A673 (cell line): ENCODE measurements around the gene WWC1. TPM values are rescaled to one million over a fixed set of nuclear protein-coding genes. Genes with fewer than 3 reads are reported as not detected.

Experiments
- BruUV-seq: library from RNA; stranded (reverse); fragments of 400-500 nt; replicated peaks from 2 replicates; lab custom pipeline; 2021; lab: Mats Ljungman, UMichigan
- CTCF ChIA-PET: fragments of 300-600 bp; sonication (Branson Sonifier 250); formaldehyde crosslinking; loops from one replicate; lab custom pipeline; 2022; ENCODE audit warnings: antibody characterized with exemption; lab: Charles Lee
- POLR2A ChIA-PET: fragments of 300-600 bp; sonication (Branson Sonifier 250); formaldehyde crosslinking; loops from one replicate; lab custom pipeline; 2022; ENCODE audit warnings: antibody characterized with exemption; ENCODE audit not compliant: low non-redundant PET; lab: Charles Lee
- DNase-seq: peaks from one replicate; pipeline ENCODE4 v3.0.0-alpha.2; 2015; ENCODE audit warnings: low spot score
- H3K27ac ChIP-seq: fragments of 200-600 bp; sonication (generic); 2 replicates; pipeline ENCODE4 v1.5.1; 2016; ENCODE audit warnings: mixed run types, low read depth, mild to moderate bottlenecking, mixed read lengths, antibody characterized with exemption, low read length; ENCODE audit not compliant: poor library complexity, severe bottlenecking
- H3K27me3 ChIP-seq: fragments of 200-600 bp; sonication (generic); replicated peaks from 2 replicates; pipeline ENCODE4 v1.6.1; 2017; ENCODE audit warnings: mixed run types, low read depth, mild to moderate bottlenecking, mixed read lengths, antibody characterized with exemption, low read length; ENCODE audit not compliant: insufficient read depth, poor library complexity
- H3K36me3 ChIP-seq: fragments of 200-600 bp; sonication (generic); 2 replicates; pipeline ENCODE4 v1.6.1; 2016; ENCODE audit warnings: mixed run types, mild to moderate bottlenecking, mixed read lengths, antibody characterized with exemption, low read length; ENCODE audit not compliant: insufficient read depth, poor library complexity, severe bottlenecking
- H3K4me1 ChIP-seq: fragments of 200-600 bp; sonication (generic); 2 replicates; pipeline ENCODE4 v1.6.1; 2017; ENCODE audit warnings: mixed run types, mild to moderate bottlenecking, mixed read lengths, antibody characterized with exemption, low read length; ENCODE audit not compliant: insufficient read depth, poor library complexity, severe bottlenecking
- H3K4me3 ChIP-seq: fragments of 200-600 bp; sonication (generic); 2 replicates; pipeline ENCODE4 v1.5.1; 2016; ENCODE audit warnings: low read depth, mixed run types, mild to moderate bottlenecking, mixed read lengths, low read length; ENCODE audit not compliant: poor library complexity, severe bottlenecking
- H3K9me3 ChIP-seq: fragments of 200-600 bp; sonication (generic); 2 replicates; pipeline ENCODE4 v1.6.1; 2016; ENCODE audit warnings: mixed run types, low read depth, mild to moderate bottlenecking, mixed read lengths, antibody characterized with exemption, low read length; ENCODE audit not compliant: poor library complexity, severe bottlenecking
- CTCF ChIP-seq: fragments of 300-800, 200-600 bp; sonication (generic); conservative IDR thresholded peaks from 2 replicates; pipeline ENCODE4 v1.5.1; 2017; ENCODE audit warnings: low read depth, mild to moderate bottlenecking, antibody characterized with exemption, low read length, moderate library complexity, mixed read lengths
- EZH2 ChIP-seq: fragments of 200-600 bp; sonication (generic); IDR thresholded peaks from 2 replicates; pipeline ENCODE4 v1.6.1; 2017; ENCODE audit warnings: borderline replicate concordance, low read depth, mild to moderate bottlenecking, mixed read lengths, antibody characterized with exemption, low read length; ENCODE audit not compliant: poor library complexity, severe bottlenecking
- intact Hi-C: fragments of 100-400 bp; cut with micrococcal nuclease; formaldehyde crosslinking; loops from one replicate; pipeline ENCODE4 v1.10.0; 2022; ENCODE audit not compliant: unreplicated experiment
- total RNA-seq: library from RNA; stranded (reverse); gene quantifications from 2 replicates; pipeline ENCODE4 v1.2.3, GENCODE V29; 2021

The WWC1 gene
- total RNA-seq, 1 experiment from 2014 or later = 8.8 TPM

GRCh38 chr5:168480601-168481000, 189.2 kb downstream of the WWC1 start:
- no peak for DNase-seq
- intact Hi-C loops = no loop called here

GRCh38 chr5:168481330-168481788, 189.9 kb downstream of the WWC1 start:
- Histone ChIP-seq H3K27ac (no peak overlapping the region), H3K4me3 (no peak overlapping the region), H3K4me1 (no peaks in the 10 kb centered on the region), H3K27me3 (no peaks in the 10 kb centered on the region), H3K36me3 (no peaks in the 10 kb centered on the region), H3K9me3 (no peaks in the 10 kb centered on the region)
- ChIA-PET POLR2A (no interaction called here), CTCF (interaction anchor here (0.5 kb wide), 2 partner anchors 22 to 226 kb away, joined by 3 to 9 read pairs; no protein-coding TSS in a partner anchor)
- DNase-seq = no peak
- intact Hi-C loops = no loop called here
- TF ChIP-seq EZH2 (no peak), CTCF (no peak)
- no TSS peak for BruUV-seq

More at GRCh38 chr5:168480601-168481000, 189.2 kb downstream of the WWC1 start:
- no peak for TF ChIP-seq EZH2
- TF ChIP-seq CTCF = no peak
- no peaks in the 10 kb centered on the region for H3K27me3 ChIP-seq
- H3K36me3 ChIP-seq = no peaks in the 10 kb centered on the region
- ChIA-PET CTCF (no interaction called here), POLR2A (no interaction called here)
- no peaks in the 10 kb centered on the region for H3K4me1 ChIP-seq
- BruUV-seq = no TSS peak
- no peak overlapping the region for H3K4me3 ChIP-seq
- H3K9me3 ChIP-seq = no peaks in the 10 kb centered on the region
- H3K27ac ChIP-seq = no peak overlapping the region

- H3K27ac ChIP-seq = no peak overlapping the region
- H3K9me3 ChIP-seq = no peaks in the 10 kb centered on the region
- TF ChIP-seq EZH2 (no peak), CTCF (no peak)
- no peak for DNase-seq
- intact Hi-C loops = no loop called here
- no peaks in the 10 kb centered on the region for H3K27me3 ChIP-seq
- no TSS peak for BruUV-seq
- POLR2A ChIA-PET = no interaction called here
- no peaks in the 10 kb centered on the region for H3K4me1 ChIP-seq
- CTCF ChIA-PET = no interaction called here
- H3K36me3 ChIP-seq = no peaks in the 10 kb centered on the region
- H3K4me3 ChIP-seq = no peak overlapping the region
Measured at GRCh38 chr5:168482361-168482760, 190.9 kb downstream of the WWC1 start.
